H1 (cell line): Measurements from ENCODE around the gene BRS3. TPM values are rescaled to one million over a fixed set of nuclear protein-coding genes. Genes with fewer than 3 reads are reported as not detected.

Source experiments
- EGR1 ChIP-seq: IDR thresholded peaks from 2 replicates; pipeline ENCODE4 v1.6.1; 2011; ENCODE audit warnings: low read depth, low read length, borderline replicate concordance
- FOSL1 ChIP-seq: IDR thresholded peaks from 2 replicates; pipeline ENCODE4 v1.6.1; 2011; ENCODE audit warnings: mild to moderate bottlenecking, low read depth, low read length, moderate library complexity; ENCODE audit not compliant: insufficient read depth
- RFX5 ChIP-seq: IDR thresholded peaks from 2 replicates; pipeline ENCODE4 v1.6.1; 2011; ENCODE audit warnings: low read depth, low read length, improper control_type of control experiment, borderline replicate concordance
- SP4 ChIP-seq: IDR thresholded peaks from 2 replicates; pipeline ENCODE4 v1.6.1; 2012; ENCODE audit warnings: low read length, inconsistent platforms
- polyA plus RNA-seq, 7 experiments: library from polyadenylated mRNA; depleted of rRNA in 3 of 7; stranded (reverse) in 5 of 7; unstranded in 2 of 7; fragments of >200 nt in 5 of 7; fragments of 200-250 nt in 2 of 7; gene quantifications; 1 replicate in 5 of 7; 2 replicates in 1 of 7; 4 replicates in 1 of 7; pipeline versions ENCODE4 v1.2.1 to v1.2.3, GENCODE V29; 2011 to 2013; ENCODE audit warnings: missing spikeins in 2 of 7, mixed read lengths in 2 of 7
- total RNA-seq: library from RNA; stranded (reverse); fragmentation: NEBNext Ultra II Directional; extraction: Animal tissue kit (Norgen Biotek cat#: 25700); gene quantifications from 2 replicates; pipeline ENCODE4 v1.2.1, GENCODE V29; 2021

The BRS3 gene
- total and polyA plus RNA-seq, 2 of the 8 experiments (the other 6 are each of a cell fraction or from before 2014, with no cell fraction given): not detected

DNA sequence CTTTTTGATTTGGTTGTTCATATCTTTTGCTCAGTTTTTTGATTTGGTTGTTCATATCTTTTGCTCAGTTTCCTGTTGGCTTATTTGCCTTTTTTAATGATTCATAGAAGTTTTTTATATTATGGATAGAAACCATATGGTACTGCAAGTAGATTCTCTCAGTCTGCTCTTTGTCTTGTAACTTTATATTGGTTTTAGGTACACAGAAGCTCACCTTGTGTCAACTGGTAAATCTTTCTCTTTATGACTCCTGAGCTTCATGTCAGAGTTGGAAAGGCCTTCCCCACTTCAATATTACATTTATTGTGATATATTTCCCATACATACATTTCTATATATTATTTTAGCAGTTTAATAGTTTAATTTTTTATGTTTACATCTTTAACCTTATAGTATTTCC lies 36.0 kb downstream of the BRS3 start (continued):
- TF ChIP-seq EGR1: no peak
- no peak for TF ChIP-seq FOSL1
- no peak for TF ChIP-seq SP4
- no peak for TF ChIP-seq RFX5
